Measurements from ENCODE around the gene RTTN. TPM values are rescaled to one million over a fixed set of nuclear protein-coding genes. Genes with fewer than 3 reads are reported as not detected.

RTTN gene
- total and polyA plus RNA-seq, 9 of the 15 experiments (the other 6 are each of a cell fraction or from before 2014, with no cell fraction given): 3.1 to 18.3 (median 10.6) TPM

- Histone ChIP-seq H3K27ac (ENCODE audit: extremely low read depth, low read depth, low read length) (no peak overlapping the region), H2AFZ (ENCODE audit: low read depth, low read length) (no peak overlapping the region), H4K20me1 (replicated peaks; ENCODE audit: control insufficient read depth, insufficient read depth, low read length) (no peaks in the 10 kb centered on the region), H3K36me3 (ENCODE audit: control insufficient read depth, insufficient read depth, low read length) (peaks cover 18% of the 10 kb centered on the region; the same call in 2 of the 3 replicates), H3K4me3 (no peak overlapping the region), H3K79me2 (ENCODE audit: control insufficient read depth, insufficient read depth, low read length) (no peaks in the 10 kb centered on the region), H3K9me3 (replicated peaks; ENCODE audit: control insufficient read depth, insufficient read depth, low read depth, low read length) (no peaks in the 10 kb centered on the region), H3K9me1 (ENCODE audit: control insufficient read depth, insufficient read depth, low read length) (no peaks in the 10 kb centered on the region), H3K4me2 (ENCODE audit: insufficient read depth, low read length) (no peak overlapping the region), H3K9ac (ENCODE audit: insufficient read depth in 1 of 2, low read depth in 2 of 2, low read length in 2 of 2) (no peak overlapping the region), H3K4me1 (replicated peaks in 1 of 2; ENCODE audit: control insufficient read depth in 2 of 2, insufficient read depth in 2 of 2, low read length in 2 of 2) (no peaks in the 10 kb centered on the region), H3K27me3 (ENCODE audit: control insufficient read depth in 2 of 2, insufficient read depth in 2 of 2, low read length in 2 of 2) (no peaks in the 10 kb centered on the region)
- intact Hi-C loops (cut with micrococcal nuclease) (no loop called here), in situ Hi-C loops (cut with MboI) (no loop called here)
- ChIA-PET POLR2A (no interaction called here), CTCF (ENCODE audit: low intra/inter-chr PET ratio) (no interaction called here)
- FAIRE-seq: no peak
- no peak for DNase-seq (ENCODE audit: extremely low read depth in 1 of 4, low spot score in 3 of 4)
- no TSS peak for BruUV-seq (replicated peaks)
- no peak for ATAC-seq
- TF ChIP-seq HOXB6 (CRISPR knock-in tag; IDR thresholded peaks at IDR 0.05; ENCODE audit: borderline replicate concordance) (no peak), TBP (optimal IDR thresholded peaks at IDR 0.05; ENCODE audit: low read depth, low read length) (no peak), GTF2E2 (tag; IDR thresholded peaks at IDR 0.05) (no peak), ZNF444 (CRISPR knock-in tag; IDR thresholded peaks at IDR 0.05) (no peak), MAFK (IDR thresholded peaks at IDR 0.05; ENCODE audit: low read length) (no peak), CHD7 (IDR thresholded peaks at IDR 0.05; ENCODE audit: low read depth, low read length) (no peak), HDAC3 (IDR thresholded peaks at IDR 0.05; ENCODE audit: borderline replicate concordance, partially characterized antibody) (no peak), MXI1 (IDR thresholded peaks at IDR 0.05; ENCODE audit: low read depth, low read length) (no peak), PPARD (CRISPR knock-in tag; IDR thresholded peaks at IDR 0.05) (no peak)
Measured at GRCh38 chr18:70181725-70182124, 23.8 kb downstream of the RTTN start.
